ENCODE results near the gene SRGAP1.

SRGAP1 gene

GRCh38 chr12:63882844-63883243, 38.3 kb downstream of the SRGAP1 start:
- TF ChIP-seq SPI1 (IDR thresholded peaks at IDR 0.05; ENCODE audit: borderline replicate concordance, low read depth) = no peak
- no peak for TF ChIP-seq CTCF (IDR thresholded peaks at IDR 0.05; ENCODE audit: insufficient read depth, low read length)
- TF ChIP-seq, protein P1, sequence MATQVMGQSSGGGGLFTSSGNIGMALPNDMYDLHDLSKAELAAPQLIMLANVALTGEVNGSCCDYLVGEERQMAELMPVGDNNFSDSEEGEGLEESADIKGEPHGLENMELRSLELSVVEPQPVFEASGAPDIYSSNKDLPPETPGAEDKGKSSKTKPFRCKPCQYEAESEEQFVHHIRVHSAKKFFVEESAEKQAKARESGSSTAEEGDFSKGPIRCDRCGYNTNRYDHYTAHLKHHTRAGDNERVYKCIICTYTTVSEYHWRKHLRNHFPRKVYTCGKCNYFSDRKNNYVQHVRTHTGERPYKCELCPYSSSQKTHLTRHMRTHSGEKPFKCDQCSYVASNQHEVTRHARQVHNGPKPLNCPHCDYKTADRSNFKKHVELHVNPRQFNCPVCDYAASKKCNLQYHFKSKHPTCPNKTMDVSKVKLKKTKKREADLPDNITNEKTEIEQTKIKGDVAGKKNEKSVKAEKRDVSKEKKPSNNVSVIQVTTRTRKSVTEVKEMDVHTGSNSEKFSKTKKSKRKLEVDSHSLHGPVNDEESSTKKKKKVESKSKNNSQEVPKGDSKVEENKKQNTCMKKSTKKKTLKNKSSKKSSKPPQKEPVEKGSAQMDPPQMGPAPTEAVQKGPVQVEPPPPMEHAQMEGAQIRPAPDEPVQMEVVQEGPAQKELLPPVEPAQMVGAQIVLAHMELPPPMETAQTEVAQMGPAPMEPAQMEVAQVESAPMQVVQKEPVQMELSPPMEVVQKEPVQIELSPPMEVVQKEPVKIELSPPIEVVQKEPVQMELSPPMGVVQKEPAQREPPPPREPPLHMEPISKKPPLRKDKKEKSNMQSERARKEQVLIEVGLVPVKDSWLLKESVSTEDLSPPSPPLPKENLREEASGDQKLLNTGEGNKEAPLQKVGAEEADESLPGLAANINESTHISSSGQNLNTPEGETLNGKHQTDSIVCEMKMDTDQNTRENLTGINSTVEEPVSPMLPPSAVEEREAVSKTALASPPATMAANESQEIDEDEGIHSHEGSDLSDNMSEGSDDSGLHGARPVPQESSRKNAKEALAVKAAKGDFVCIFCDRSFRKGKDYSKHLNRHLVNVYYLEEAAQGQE (IDR thresholded peaks at IDR 0.05; ENCODE audit: insufficient replicate concordance, low read depth) = no peak
- no peak for TF ChIP-seq POLR2AphosphoS5 (IDR thresholded peaks at IDR 0.05; ENCODE audit: low read depth)
- TF ChIP-seq GABPA (IDR thresholded peaks at IDR 0.05; ENCODE audit: low read depth) = no peak
- Histone ChIP-seq H3K27ac (replicated peaks) (no peak overlapping the region), H3K4me3 (replicated peaks; ENCODE audit: insufficient read depth, low read length) (no peak overlapping the region), H3K27me3 (ENCODE audit: insufficient read depth, poor library complexity, severe bottlenecking) (no peaks in the 10 kb centered on the region)
- no peak for DNase-seq (ENCODE audit: low read depth in 1 of 2, low spot score in 1 of 2)

DNA sequence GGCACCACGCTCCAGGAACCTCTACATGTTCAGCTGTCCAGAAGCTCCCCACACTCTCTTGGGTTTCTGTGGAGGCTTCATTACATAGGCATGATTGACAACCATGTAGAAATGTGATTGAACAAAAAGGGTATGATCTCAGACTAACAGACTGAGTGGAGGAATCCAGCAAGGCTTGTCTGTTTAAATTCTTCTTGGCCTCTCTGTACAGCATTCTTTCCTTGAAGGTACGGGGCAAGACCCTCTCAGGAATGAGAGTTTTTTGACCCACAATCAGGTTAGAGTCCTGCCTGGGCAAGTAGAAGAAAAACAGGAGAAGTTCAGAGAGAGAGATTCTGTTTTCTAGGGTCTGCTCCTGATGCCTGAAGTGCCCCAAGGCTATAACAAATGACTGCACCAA, 40.9 kb downstream of the SRGAP1 start:
- Histone ChIP-seq H3K27me3 (ENCODE audit: insufficient read depth, poor library complexity, severe bottlenecking) (no peaks in the 10 kb centered on the region), H3K27ac (replicated peaks) (no peak overlapping the region), H3K4me3 (replicated peaks; ENCODE audit: insufficient read depth, low read length) (no peak overlapping the region)
- no peak for DNase-seq (ENCODE audit: low read depth in 1 of 2, low spot score in 1 of 2)
- TF ChIP-seq CTCF (IDR thresholded peaks at IDR 0.05; ENCODE audit: insufficient read depth, low read length) = no peak
- no peak for TF ChIP-seq GABPA (IDR thresholded peaks at IDR 0.05; ENCODE audit: low read depth)
- TF ChIP-seq POLR2AphosphoS5 (IDR thresholded peaks at IDR 0.05; ENCODE audit: low read depth) = no peak
- no peak for TF ChIP-seq SPI1 (IDR thresholded peaks at IDR 0.05; ENCODE audit: borderline replicate concordance, low read depth)
- TF ChIP-seq, protein P1 (IDR thresholded peaks at IDR 0.05; ENCODE audit: insufficient replicate concordance, low read depth) = no peak

DNA sequence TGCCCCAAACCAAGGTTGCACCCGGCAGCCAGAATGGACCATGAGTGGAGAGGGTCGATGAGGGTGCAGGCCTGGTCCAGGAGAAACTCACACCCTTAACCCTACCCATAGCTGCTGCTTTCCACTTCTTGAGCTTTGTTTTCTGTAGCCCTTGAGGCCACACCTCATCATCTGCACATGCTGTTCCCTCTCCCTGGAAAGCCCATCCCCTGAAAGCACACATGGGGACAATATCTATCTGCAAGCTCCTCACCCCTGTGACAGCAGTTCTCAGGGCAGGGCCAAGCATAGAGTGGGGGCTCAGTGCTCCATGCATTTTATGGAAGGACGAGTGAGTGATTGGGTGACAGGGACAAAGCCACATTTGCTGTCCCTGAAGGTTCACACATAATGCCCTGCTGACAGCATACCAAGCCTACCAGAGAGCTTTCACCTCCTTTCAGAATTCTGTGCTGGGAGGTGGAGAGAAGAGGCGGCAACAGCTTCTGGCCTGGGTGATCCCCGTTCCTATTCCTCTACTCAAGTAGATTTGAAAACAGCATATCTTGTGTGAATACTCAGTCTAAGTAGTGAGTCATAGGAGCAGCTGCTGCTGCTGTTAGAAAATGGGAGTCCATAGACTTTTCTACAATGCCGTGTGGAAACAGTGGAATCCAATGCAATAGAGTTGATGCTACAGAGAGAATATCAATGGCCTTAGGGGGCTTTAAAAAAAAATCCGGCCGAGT, 44.6 kb downstream of the SRGAP1 start:
- TF ChIP-seq, protein P1 (IDR thresholded peaks at IDR 0.05; ENCODE audit: insufficient replicate concordance, low read depth) = no peak
- TF ChIP-seq SPI1 (IDR thresholded peaks at IDR 0.05; ENCODE audit: borderline replicate concordance, low read depth) = no peak
- no peak for TF ChIP-seq CTCF (IDR thresholded peaks at IDR 0.05; ENCODE audit: insufficient read depth, low read length)
- no peak for TF ChIP-seq POLR2AphosphoS5 (IDR thresholded peaks at IDR 0.05; ENCODE audit: low read depth)
- TF ChIP-seq GABPA (IDR thresholded peaks at IDR 0.05; ENCODE audit: low read depth) = no peak
- H3K27ac ChIP-seq (replicated peaks) = no peak overlapping the region

More for the DNA sequence above, 44.6 kb downstream of the SRGAP1 start:
- DNase-seq (ENCODE audit: low read depth in 1 of 2, low spot score in 1 of 2) = no peak
- Histone ChIP-seq H3K27me3 (ENCODE audit: insufficient read depth, poor library complexity, severe bottlenecking) (no peaks in the 10 kb centered on the region), H3K4me3 (replicated peaks; ENCODE audit: insufficient read depth, low read length) (no peak overlapping the region)

Data from HL-60 (cell line).